ENCODE results near the gene SLAMF8. TPM values are rescaled to one million over a fixed set of nuclear protein-coding genes. Genes with fewer than 3 reads are reported as not detected.
A peak's percentile ranks its signal among the peaks of the same experiment; 100 is the strongest.

Gene SLAMF8
- total and polyA plus RNA-seq, 2 of the 8 experiments (the other 6 are each of a cell fraction or from before 2014, with no cell fraction given) = not detected

- Histone ChIP-seq H3K18ac (ENCODE audit: extremely low read depth, low read length) (no peak overlapping the region), H3K56ac (replicated peaks; ENCODE audit: insufficient read length, low read depth, low read length) (no peak overlapping the region), H2AFZ (ENCODE audit: low read length) (no peak overlapping the region), H2BK5ac (ENCODE audit: low read depth, low read length) (no peak overlapping the region), H3K27ac (ENCODE audit: low read depth, low read length) (no peak overlapping the region), H3K27me3 (replicated peaks in 1 of 4; ENCODE audit: control insufficient read depth in 3 of 4, extremely low read depth in 1 of 4, insufficient read depth in 3 of 4, low read length in 3 of 4) (no peaks in the 10 kb centered on the region), H3K23ac (ENCODE audit: insufficient read length) (no peak overlapping the region), H3K4me2 (ENCODE audit: insufficient read depth in 1 of 2, low read depth in 2 of 2, low read length in 2 of 2) (no peak overlapping the region), H2BK120ac (replicated peaks; ENCODE audit: low read depth, low read length) (no peak overlapping the region), H4K8ac (ENCODE audit: extremely low read depth, insufficient read depth, low read length) (no peak overlapping the region), H3K14ac (ENCODE audit: insufficient read length) (no peak overlapping the region), H2BK15ac (ENCODE audit: low read length) (0 out of 2 replicates have a peak overlapping the region, but pooled peaks have one; percentile 53), H3K36me3 (ENCODE audit: control insufficient read depth in 2 of 4, insufficient read depth in 4 of 4, low read length in 3 of 4) (no peaks in the 10 kb centered on the region), H3K9me3 (ENCODE audit: insufficient read depth in 2 of 2, low read depth in 1 of 2, low read length in 1 of 2) (no peaks in the 10 kb centered on the region), H2AK5ac (ENCODE audit: low read depth, low read length) (no peak overlapping the region), H3K79me1 (ENCODE audit: low read depth, low read length) (no peaks in the 10 kb centered on the region), H3K9ac (replicated peaks in 1 of 4; ENCODE audit: extremely low read depth in 1 of 4, low read depth in 3 of 4, low read length in 3 of 4) (no peak overlapping the region), H4K20me1 (replicated peaks in 1 of 2; ENCODE audit: control insufficient read depth in 1 of 2, insufficient read depth in 2 of 2, low read length in 2 of 2) (no peaks in the 10 kb centered on the region), H3K79me2 (ENCODE audit: control insufficient read depth in 1 of 2, insufficient read depth in 2 of 2, low read length in 2 of 2) (no peaks in the 10 kb centered on the region), H3K4me1 (replicated peaks in 1 of 4; ENCODE audit: control insufficient read depth in 3 of 4, insufficient read depth in 4 of 4, low read length in 3 of 4) (no peaks in the 10 kb centered on the region; a peak in 1 of 7 replicates), H3K4ac (replicated peaks; ENCODE audit: insufficient read length, low read depth, low read length) (no peak overlapping the region), H3K4me3 (ENCODE audit: extremely low read depth in 1 of 4, insufficient read depth in 2 of 4, low read depth in 3 of 4, low read length in 4 of 4) (no peak overlapping the region), H3K23me2 (ENCODE audit: low read depth, low read length) (no peaks in the 10 kb centered on the region), H2BK20ac (ENCODE audit: low read length) (no peak overlapping the region), H2BK12ac (ENCODE audit: low read depth, low read length) (no peak overlapping the region), H4K5ac (ENCODE audit: insufficient read length, low read depth, low read length) (no peak overlapping the region), H4K91ac (replicated peaks; ENCODE audit: insufficient read length, low read length) (no peak overlapping the region)
- FAIRE-seq = no peak
- DNase-seq (ENCODE audit: low read depth in 1 of 2, low spot score in 2 of 2) = no peak
- TF ChIP-seq RBBP5 (IDR thresholded peaks at IDR 0.05; ENCODE audit: borderline replicate concordance, low read depth, low read length) (no peak), SAP30 (IDR thresholded peaks at IDR 0.05; ENCODE audit: insufficient read depth, insufficient replicate concordance, low read length) (no peak), FOSL1 (IDR thresholded peaks at IDR 0.05; ENCODE audit: insufficient read depth, low read depth, low read length) (no peak), SIRT6 (IDR thresholded peaks at IDR 0.05; ENCODE audit: low read length) (no peak), MAX (IDR thresholded peaks at IDR 0.05) (no peak), USF2 (IDR thresholded peaks at IDR 0.05; ENCODE audit: low read length) (no peak), TAF7 (optimal IDR thresholded peaks at IDR 0.05; ENCODE audit: borderline replicate concordance, low read depth, low read length) (no peak), HDAC2 (IDR thresholded peaks at IDR 0.05; ENCODE audit: borderline replicate concordance in 1 of 2, low read depth in 2 of 2, low read length in 2 of 2) (no peak), POLR2A (IDR thresholded peaks at IDR 0.05; ENCODE audit: control extremely low read depth in 1 of 2, low read depth in 2 of 2, low read length in 2 of 2) (no peak), CTBP2 (IDR thresholded peaks at IDR 0.05; ENCODE audit: borderline replicate concordance, insufficient read depth, insufficient read length, low read length) (no peak), NANOG (IDR thresholded peaks at IDR 0.05; ENCODE audit: insufficient read depth, low read depth, low read length, poor library complexity, severe bottlenecking) (no peak), ASH2L (IDR thresholded peaks at IDR 0.05; ENCODE audit: low read length) (no peak), YY1 (IDR thresholded peaks at IDR 0.05; ENCODE audit: low read depth, low read length) (no peak)
- CTCF ChIA-PET (ENCODE audit: partially characterized antibody) = interaction anchor here (0.6 to 14.8 kb wide), 7 partner anchors 9 to 1308 kb away, joined by 3 to 111 read pairs (median 5); partner anchors contain the start of gene B4GALT3
- POLR2A ChIA-PET (ENCODE audit: partially characterized antibody) = no interaction called here
- 95% methylated on average over 1 of the region's 1 CpG; no CpG with 5 or more reads in 1 of the 2 experiments for WGBS, 2 experiments (ENCODE audit: extremely low coverage in 1 of 2, insufficient coverage in 1 of 2, insufficient read length in 1 of 2, insufficient replicate concordance in 2 of 2, low coverage in 1 of 2, low lambda C conversion rate in 2 of 2, missing lambda C conversion rate in 1 of 2)
Observed at GRCh38 chr1:159869607-159870006, 42.9 kb downstream of the SLAMF8 start.
